Measurements from ENCODE around the gene DRD2. TPM values are rescaled to one million over a fixed set of nuclear protein-coding genes. Genes with fewer than 3 reads are reported as not detected.

Gene DRD2
- total RNA-seq, 4 donors from 2014 or later: 0.13 to 0.17 TPM; not detected in 2

DNA sequence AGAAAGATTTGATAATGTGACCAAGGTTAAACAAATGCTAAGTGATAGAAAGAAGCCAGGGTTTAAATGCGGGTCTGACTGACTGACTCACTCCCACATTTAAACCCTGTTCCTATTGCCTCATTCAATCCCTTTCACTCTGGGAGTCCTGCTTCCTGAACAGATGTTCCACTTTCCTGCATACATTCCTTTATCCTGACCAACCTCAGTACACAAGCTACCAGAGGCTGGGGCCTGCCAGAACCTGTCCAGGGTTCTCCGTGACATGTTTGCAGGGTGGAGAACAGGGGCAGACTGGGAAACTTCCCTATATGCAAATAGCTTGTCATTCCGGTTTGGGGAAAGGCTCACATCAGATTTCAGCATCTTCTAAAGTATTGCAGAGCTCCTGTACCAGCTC lies 90.6 kb downstream of the DRD2 start:
- DNase-seq (ENCODE audit: extremely low spot score): no peak
- Histone ChIP-seq H3K36me3 (no peaks in the 10 kb centered on the region), H3K9me3 (no peaks in the 10 kb centered on the region), H3K27ac (replicated peaks in 1 of 4) (no peak overlapping the region), H3K4me3 (no peak overlapping the region), H3K27me3 (peaks cover 0 to 32% (median 13%) of the 10 kb centered on the region in 4 donors), H3K4me1 (peaks cover 0 to 10% (median 9%) of the 10 kb centered on the region in 4 donors)
- no peak for TF ChIP-seq POLR2AphosphoS5 (IDR thresholded peaks at IDR 0.05)
- no peak for TF ChIP-seq POLR2A (IDR thresholded peaks at IDR 0.05; ENCODE audit: low read depth)
- no peak for TF ChIP-seq EP300 (IDR thresholded peaks at IDR 0.05)
- intact Hi-C loops (cut with DNase I): no loop called here
- WGBS: 71% methylated on average over 3 of the region's 3 CpGs

DNA sequence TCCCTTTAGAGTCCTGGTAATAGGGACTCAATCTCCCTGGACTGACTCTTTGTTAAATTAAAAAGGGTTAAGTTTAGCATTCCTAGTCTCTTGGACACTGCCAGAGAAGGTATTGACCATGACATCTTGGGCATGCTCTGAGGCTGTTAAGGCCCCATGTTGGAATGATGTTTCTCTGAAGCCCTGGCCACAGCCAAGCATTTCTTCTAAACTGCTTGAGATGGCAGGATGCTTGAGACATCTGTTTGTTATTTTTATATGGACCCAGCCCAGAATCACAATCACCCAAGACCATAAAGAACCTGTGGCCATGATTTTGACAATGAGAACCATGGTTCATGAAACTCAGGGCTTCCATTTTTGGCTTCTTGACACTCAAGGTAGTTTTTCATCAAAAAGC lies 93.1 kb downstream of the DRD2 start:
- DNase-seq (ENCODE audit: extremely low spot score): no peak
- intact Hi-C loops (cut with DNase I): no loop called here

DNA sequence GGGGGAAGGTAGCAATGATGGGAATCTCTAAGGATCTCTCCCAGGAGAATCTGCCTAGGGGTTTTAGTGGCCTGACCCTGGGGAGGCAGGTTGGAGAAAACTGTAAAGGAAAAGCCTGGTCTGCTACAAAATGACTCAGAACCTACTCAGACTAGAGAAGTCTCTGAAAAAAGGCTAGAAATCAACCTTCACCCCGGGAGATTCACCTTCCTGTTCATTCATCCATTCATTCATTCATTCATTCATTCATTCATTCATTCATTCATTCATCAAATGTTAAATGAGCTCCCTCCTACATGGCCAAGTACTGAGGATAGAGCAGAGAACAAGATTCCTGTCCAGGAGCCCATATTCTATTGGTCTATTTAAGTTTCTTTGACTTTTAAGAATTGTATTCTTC lies 96.5 kb downstream of the DRD2 start:
- intact Hi-C loops (cut with DNase I): no loop called here
- no peak overlapping the region for H3K4me3 ChIP-seq
- TF ChIP-seq EP300 (IDR thresholded peaks at IDR 0.05): no peak
- TF ChIP-seq POLR2A (IDR thresholded peaks at IDR 0.05; ENCODE audit: low read depth): no peak
- no peak for TF ChIP-seq POLR2AphosphoS5 (IDR thresholded peaks at IDR 0.05)
- TF ChIP-seq, protein P1, sequence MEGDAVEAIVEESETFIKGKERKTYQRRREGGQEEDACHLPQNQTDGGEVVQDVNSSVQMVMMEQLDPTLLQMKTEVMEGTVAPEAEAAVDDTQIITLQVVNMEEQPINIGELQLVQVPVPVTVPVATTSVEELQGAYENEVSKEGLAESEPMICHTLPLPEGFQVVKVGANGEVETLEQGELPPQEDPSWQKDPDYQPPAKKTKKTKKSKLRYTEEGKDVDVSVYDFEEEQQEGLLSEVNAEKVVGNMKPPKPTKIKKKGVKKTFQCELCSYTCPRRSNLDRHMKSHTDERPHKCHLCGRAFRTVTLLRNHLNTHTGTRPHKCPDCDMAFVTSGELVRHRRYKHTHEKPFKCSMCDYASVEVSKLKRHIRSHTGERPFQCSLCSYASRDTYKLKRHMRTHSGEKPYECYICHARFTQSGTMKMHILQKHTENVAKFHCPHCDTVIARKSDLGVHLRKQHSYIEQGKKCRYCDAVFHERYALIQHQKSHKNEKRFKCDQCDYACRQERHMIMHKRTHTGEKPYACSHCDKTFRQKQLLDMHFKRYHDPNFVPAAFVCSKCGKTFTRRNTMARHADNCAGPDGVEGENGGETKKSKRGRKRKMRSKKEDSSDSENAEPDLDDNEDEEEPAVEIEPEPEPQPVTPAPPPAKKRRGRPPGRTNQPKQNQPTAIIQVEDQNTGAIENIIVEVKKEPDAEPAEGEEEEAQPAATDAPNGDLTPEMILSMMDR (IDR thresholded peaks at IDR 0.05): no peak

More for the DNA sequence above, 93.1 kb downstream of the DRD2 start:
- H3K27ac ChIP-seq (replicated peaks in 1 of 4): no peak overlapping the region
- no peak overlapping the region for H3K4me3 ChIP-seq
- H3K4me1 ChIP-seq: peaks cover 0 to 10% (median 9%) of the 10 kb centered on the region in 4 donors
- no peaks in the 10 kb centered on the region for H3K9me3 ChIP-seq
- no peaks in the 10 kb centered on the region for H3K36me3 ChIP-seq
- H3K27me3 ChIP-seq: peaks cover 0 to 8% (median 2%) of the 10 kb centered on the region in 4 donors
- no peak for TF ChIP-seq POLR2A (IDR thresholded peaks at IDR 0.05; ENCODE audit: low read depth)
- TF ChIP-seq, protein P1 (IDR thresholded peaks at IDR 0.05): no peak

DNA sequence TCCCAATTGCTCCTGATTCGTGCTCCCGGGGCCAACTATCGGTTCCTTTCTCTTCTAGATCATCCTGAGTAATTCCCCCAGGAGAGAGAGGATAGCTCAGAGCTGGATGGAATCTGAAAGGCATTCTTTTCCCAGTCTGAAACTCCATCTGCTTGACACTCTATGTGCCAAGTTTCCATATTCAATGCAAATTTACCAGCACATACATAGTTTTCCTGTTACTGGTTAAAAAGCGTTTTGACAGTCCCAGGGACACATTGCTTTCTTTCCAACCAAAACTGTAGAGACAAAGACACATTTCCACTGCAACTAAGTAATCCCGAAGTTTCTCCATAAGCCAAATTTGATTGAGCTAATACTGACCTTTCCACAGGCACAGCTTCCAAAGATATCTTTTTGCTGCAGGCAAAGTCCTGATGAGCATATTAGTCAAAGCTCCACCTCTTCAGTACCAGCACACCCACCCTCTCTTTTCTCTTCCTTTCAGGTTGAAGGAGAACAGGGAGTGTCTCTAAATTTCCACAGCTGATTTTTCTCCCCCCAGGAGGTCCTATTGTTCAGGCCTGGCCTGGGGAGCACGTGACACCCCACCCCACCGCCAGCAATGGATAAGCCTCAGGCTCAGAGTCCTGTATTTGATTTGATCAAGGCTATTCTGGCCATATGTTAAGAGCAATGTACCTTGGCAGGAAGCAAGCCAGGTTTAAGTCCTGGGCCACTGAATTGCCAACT lies 97.4 kb downstream of the DRD2 start:
- no peak for TF ChIP-seq POLR2A (IDR thresholded peaks at IDR 0.05; ENCODE audit: low read depth)
- TF ChIP-seq, protein P1 (IDR thresholded peaks at IDR 0.05): no peak
- TF ChIP-seq POLR2AphosphoS5 (IDR thresholded peaks at IDR 0.05): no peak
- no peak for TF ChIP-seq EP300 (IDR thresholded peaks at IDR 0.05)
- no peak overlapping the region for H3K4me3 ChIP-seq
- H3K36me3 ChIP-seq: no peaks in the 10 kb centered on the region
- 34% methylated on average over 7 of the region's 7 CpGs for WGBS
- H3K27me3 ChIP-seq: no peaks in the 10 kb centered on the region
- no peaks in the 10 kb centered on the region for H3K9me3 ChIP-seq
- peaks cover 0 to 10% (median 9%) of the 10 kb centered on the region in 4 donors for H3K4me1 ChIP-seq
- DNase-seq (ENCODE audit: extremely low spot score): no peak
- intact Hi-C loops (cut with DNase I): no loop called here
- no peak overlapping the region for H3K27ac ChIP-seq (replicated peaks in 1 of 4)

More for the DNA sequence above, 96.5 kb downstream of the DRD2 start:
- 69% methylated on average over 1 of the region's 1 CpG for WGBS
- Histone ChIP-seq H3K27me3 (no peaks in the 10 kb centered on the region), H3K27ac (replicated peaks in 1 of 4) (no peak overlapping the region), H3K4me1 (peaks cover 0 to 10% (median 9%) of the 10 kb centered on the region in 4 donors), H3K36me3 (no peaks in the 10 kb centered on the region), H3K9me3 (no peaks in the 10 kb centered on the region)
- DNase-seq (ENCODE audit: extremely low spot score): no peak

DNA sequence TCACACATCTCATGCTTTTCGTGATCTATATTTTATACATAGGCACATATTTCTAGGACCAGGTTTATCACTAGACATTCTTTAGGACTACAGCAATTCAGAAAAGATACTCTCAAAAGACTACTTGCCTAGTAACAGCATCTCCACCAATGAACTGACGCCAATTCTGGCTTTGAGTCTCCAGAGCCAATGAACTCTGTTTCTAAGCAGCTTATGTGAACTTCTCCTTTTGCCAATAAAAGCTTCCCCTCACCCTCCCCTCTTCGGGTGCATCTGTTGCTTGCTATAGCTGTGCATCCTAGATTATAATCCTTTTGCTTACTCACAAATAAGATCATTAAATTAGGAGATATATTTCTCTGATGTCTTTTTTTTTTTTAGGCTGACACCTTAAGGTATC lies 99.0 kb downstream of the DRD2 start:
- intact Hi-C loops (cut with DNase I): no loop called here
- no peaks in the 10 kb centered on the region for H3K27me3 ChIP-seq
- H3K27ac ChIP-seq (replicated peaks in 1 of 4): no peak overlapping the region
- H3K4me3 ChIP-seq: no peak overlapping the region
- DNase-seq (ENCODE audit: extremely low spot score): no peak
- TF ChIP-seq POLR2AphosphoS5 (IDR thresholded peaks at IDR 0.05): no peak
- TF ChIP-seq EP300 (IDR thresholded peaks at IDR 0.05): no peak
- TF ChIP-seq, protein P1 (IDR thresholded peaks at IDR 0.05): no peak
- no peak for TF ChIP-seq POLR2A (IDR thresholded peaks at IDR 0.05; ENCODE audit: low read depth)
- no peaks in the 10 kb centered on the region for H3K36me3 ChIP-seq
- H3K9me3 ChIP-seq: no peaks in the 10 kb centered on the region
- H3K4me1 ChIP-seq: peaks cover 0 to 10% (median 9%) of the 10 kb centered on the region in 4 donors
- 53% methylated on average over 3 of the region's 3 CpGs for WGBS

Measured in esophagus muscularis mucosa (tissue), 4 donors.